Stomach (tissue), 4 donors: ENCODE data around the gene RAB3C.

Source experiments
- POLR2A ChIP-seq, 4 donors: fragments of 450-650 bp; IDR thresholded peaks; one replicate each; pipeline ENCODE4 v1.6.1; 2016; ENCODE audit warnings: antibody characterized with exemption in 4 of 4, control low read depth in 2 of 4, mild to moderate bottlenecking in 1 of 4, moderate library complexity in 1 of 4
- TF ChIP-seq, protein P1 (sequence below), 7 experiments: fragments of 450-650 bp in 4 of 7; fragments of 200-600 bp in 3 of 7; sonication (generic) in 3 of 7; IDR thresholded peaks; one replicate each; pipeline ENCODE4 v1.5.1; 2016 to 2019; ENCODE audit warnings: antibody characterized with exemption in 7 of 7, control low read depth in 2 of 7, mild to moderate bottlenecking in 1 of 7

DNA sequence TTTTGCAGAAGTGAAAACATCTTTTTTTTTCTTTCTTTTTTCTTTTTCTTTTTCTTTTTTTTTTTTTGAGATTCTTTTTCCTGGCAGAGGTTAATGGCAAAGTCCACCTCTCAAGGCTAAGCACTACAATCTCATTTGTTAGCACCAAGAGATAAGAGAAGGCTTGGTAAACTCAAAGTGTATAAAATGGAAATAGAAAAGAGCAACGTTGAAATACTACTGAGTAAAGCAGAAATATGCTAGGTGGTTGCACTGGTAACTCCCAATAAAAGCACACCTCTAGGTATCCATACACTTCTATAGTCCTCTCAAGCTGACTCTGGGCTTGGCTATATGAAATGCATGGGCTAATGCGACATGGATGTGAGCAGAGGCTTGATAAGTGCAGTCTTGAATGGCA is 188.9 kb downstream of the RAB3C start:
- TF ChIP-seq, protein P1, sequence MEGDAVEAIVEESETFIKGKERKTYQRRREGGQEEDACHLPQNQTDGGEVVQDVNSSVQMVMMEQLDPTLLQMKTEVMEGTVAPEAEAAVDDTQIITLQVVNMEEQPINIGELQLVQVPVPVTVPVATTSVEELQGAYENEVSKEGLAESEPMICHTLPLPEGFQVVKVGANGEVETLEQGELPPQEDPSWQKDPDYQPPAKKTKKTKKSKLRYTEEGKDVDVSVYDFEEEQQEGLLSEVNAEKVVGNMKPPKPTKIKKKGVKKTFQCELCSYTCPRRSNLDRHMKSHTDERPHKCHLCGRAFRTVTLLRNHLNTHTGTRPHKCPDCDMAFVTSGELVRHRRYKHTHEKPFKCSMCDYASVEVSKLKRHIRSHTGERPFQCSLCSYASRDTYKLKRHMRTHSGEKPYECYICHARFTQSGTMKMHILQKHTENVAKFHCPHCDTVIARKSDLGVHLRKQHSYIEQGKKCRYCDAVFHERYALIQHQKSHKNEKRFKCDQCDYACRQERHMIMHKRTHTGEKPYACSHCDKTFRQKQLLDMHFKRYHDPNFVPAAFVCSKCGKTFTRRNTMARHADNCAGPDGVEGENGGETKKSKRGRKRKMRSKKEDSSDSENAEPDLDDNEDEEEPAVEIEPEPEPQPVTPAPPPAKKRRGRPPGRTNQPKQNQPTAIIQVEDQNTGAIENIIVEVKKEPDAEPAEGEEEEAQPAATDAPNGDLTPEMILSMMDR (IDR thresholded peaks at IDR 0.05), result no peak
- TF ChIP-seq POLR2A (IDR thresholded peaks at IDR 0.05), result no peak
